ENCODE measurements around the gene BICD2.

Gene BICD2

DNA sequence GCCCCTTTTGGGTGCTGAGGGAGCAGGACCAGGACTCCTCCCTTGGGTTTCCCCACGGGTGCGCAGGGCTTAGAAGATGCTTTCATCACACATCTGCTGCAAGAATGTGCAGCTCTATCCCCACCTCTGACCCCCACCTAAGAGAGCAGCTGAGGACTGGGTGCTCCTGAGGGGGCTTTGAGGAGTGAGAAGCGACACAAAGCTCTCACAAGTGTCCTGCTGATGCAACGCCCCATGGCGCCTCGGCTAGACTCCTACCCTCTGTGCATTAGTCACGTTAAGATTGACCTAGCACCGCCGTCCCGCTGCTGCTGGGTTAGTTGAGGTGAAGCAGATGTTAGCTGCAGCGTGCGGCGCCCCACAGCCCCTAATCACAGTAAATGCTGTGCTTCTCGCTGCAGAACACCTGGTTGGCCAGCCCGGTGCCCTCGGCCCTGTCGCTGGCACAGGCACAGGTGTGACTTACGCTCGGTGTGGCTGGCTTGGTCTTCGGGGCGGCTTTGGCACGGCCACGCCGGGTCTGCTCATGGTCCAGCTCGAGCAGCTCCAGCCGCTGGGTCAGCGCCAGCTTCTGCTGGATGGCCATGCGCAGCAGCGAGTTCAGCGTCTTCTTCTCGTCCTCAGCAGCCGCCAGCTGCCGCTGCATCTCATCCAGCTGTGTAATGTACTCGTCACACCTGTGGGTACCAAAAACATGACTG lies 49.7 kb downstream of the BICD2 start:
- no peak for DNase-seq (ENCODE audit: low read depth)

- no peak for DNase-seq (ENCODE audit: low read depth)
These were observed 50.6 kb downstream of the BICD2 start for GRCh38 chr9:92714016-92714415.

DNA sequence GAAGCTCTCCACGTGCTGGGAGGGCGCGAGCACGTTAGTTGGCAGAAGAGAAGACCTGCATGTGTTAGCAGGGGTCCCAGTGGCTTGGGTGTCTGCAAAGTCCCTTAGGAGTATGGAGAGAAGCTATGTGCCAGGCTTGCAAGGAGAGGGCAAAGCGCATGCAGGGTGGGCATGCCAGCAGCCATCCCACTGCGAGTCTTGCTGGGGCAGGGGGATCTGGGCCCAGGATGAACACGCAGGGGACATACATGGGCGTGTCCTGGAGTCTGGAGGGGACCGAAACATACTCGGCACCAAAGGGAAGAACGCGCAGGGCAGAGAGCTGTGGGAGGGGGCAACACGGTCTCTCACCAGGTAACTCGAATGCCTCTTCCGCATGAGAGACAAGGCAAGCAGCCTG lies 51.1 kb downstream of the BICD2 start:
- no peak for DNase-seq (ENCODE audit: low read depth)

DNA sequence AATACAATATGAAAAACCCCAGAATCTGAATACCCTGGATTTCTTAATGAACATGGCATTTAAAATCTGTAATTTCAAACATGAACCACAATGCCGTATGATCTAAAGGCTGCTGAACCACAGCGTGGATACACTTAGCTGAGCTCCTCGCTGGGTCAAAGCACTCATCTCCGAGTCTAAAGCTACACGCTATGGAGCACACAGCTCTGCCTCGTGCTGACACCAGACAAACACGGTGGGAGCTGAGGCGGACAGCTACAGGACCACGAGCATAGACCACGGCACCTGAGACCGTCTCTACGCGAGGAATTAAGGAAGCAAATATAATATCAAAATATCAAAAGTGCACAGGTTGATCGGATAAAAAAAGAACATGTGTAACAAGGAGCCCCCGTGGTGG lies 51.9 kb downstream of the BICD2 start:
- DNase-seq (ENCODE audit: low read depth): no peak

DNA sequence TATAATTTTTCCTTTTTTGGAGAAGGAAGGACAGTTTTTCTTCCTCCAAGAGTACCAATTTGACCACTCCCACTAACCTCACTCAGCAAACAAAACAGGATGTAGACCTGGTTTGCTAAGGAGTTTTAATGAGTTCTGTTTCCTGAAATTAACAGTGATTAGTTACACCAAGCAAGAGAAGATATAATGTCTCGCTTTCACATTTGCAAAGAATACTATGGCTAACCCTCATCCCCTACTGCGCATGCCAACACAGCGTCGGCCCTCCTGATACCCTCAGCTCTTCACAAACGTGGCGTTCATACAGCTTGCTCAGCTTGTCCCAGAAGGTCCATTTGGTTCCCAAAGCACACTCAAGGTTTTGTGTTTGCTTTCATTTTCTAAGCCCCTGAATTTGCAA lies 52.8 kb downstream of the BICD2 start:
- no peak for DNase-seq (ENCODE audit: low read depth)

DNA sequence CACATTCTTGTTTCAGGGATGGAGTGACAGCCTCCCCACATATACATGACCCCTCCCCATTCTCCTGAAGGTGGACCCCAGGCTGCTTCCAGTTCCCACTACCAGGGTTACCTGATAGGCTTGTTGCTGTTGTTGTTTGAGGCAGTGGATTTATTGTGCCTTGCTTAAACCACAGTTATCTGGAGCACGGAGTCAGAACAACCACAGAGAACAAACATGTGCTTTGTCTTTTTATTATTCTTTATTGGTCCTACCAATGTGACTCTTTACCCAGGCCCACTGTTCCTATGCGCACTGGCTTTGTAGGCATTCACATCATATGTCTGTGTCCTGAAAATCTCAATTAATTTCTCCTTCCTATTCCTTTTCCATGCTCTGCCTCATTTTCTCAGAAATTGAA lies 53.5 kb downstream of the BICD2 start:
- DNase-seq (ENCODE audit: low read depth): no peak

DNA sequence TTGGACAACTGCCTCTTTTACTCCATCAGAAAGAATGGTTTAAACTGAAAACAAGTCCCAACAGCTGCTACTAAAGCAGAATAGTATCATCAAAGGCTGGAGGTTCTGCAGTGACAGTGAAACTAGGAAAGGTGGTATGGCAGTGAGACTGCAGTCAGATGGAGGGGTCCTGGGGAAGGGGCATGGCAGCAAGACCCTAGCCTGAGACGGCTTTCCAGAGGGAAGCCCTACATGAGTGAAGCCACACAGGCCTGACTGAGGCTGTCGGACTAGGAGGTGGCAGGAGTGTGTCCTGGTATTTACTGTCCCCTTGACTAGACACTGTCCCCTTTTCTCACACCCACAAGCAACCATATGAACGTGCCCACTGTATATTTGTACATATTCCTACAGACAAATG lies 54.3 kb downstream of the BICD2 start:
- no peak for DNase-seq (ENCODE audit: low read depth)

DNA sequence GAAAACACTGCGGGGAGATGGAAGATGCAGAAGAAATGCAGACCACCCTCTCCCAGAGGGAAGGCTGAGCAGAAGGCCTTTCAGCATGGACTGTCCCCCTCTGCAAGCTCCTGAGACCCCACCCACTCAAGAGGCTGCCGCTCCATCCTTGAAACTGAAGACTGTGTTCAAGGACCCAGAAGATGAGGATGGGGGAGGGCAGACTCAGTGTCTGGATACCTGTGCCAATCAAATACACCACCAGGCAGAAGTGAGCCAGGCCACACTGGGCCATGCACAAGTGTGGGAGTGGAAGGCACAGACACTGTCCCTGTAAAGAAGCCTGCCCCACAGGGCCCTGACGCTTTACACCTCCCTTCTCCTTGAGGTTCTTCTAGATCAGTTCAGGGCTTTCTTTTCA lies 54.7 kb downstream of the BICD2 start:
- DNase-seq (ENCODE audit: low read depth): no peak

DNA sequence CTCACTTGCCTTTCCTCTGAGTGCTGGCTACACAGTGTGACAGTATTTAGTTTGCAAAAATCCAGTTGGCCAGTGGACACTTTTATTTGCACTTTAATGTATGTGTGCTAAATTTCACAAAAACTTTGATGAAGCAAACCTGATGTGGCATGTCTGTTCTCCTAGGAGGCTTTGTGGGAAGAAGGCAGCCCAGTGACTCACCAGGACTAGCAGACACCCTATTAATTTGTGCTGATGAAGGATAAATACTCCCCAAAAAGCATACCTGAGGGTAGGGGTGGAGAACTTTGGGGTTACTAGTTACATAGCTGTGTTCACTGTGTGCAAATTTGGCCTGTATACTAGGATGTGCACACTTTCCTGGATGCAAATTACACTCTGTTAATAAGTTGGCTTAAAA lies 55.4 kb downstream of the BICD2 start:
- DNase-seq (ENCODE audit: low read depth): no peak

- DNase-seq (ENCODE audit: low read depth): no peak
These were observed 57.1 kb downstream of the BICD2 start for GRCh38 chr9:92707530-92707929.

DNA sequence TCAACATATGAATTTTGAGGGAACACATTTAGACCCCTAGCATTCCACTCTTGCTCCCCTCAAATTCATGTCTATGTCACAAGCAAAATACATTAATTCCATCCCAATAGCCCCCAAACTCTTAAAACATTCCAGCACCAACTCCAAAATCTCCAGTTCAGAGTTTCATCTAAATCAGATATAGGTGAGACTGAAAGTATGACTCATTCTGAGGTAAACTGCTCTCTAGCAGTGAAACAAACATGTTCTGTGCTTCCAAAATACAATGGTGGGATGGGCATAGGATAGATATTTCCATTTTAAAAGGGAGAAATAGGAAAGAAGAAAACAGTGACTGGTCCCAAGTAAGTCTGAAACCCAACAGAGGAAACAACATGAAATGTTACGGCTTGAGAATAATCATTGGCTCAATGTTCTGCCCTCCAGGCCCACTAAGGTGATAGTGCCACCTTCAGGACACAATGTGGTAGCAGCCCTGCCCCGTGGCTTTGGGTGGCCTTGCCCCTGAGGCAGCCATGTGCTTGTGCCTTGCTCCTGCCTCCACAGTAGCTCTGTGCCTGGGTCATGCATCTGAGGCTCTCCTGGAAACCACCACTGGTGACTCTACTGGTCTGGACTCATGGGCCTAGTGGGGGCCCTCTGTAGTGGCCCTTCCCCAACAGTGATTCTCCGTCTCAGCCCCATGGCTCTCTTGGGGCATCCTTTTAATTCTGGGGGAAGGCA lies 58.3 kb downstream of the BICD2 start:
- no peak for DNase-seq (ENCODE audit: low read depth)

DNA sequence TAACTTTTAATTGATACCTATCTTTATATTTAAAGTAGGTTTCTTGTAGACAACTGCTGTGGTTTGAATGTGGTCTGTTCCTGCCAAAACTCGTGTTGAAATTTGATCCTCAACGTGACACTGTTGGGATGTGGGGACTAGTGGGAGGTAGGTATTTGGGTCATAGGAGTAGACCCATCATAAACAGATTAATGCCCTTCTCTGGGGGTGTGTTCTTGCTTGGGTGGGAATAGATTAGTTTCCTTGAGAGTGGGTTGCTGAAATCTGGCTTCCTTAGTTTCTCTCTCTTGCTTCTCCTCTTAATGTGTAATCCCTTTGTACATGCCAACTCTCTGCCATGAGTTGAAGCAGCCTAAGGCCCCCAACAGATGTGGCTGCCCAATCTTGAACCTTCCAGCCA lies 60.1 kb downstream of the BICD2 start:
- no peak for DNase-seq (ENCODE audit: low read depth)

GRCh38 chr9:92696619-92697018 lies 68.0 kb downstream of the BICD2 start:
- no peak for DNase-seq (ENCODE audit: low read depth)

- no peak for DNase-seq (ENCODE audit: low read depth)
These were observed 77.7 kb downstream of the BICD2 start for GRCh38 chr9:92686954-92687353.

DNA sequence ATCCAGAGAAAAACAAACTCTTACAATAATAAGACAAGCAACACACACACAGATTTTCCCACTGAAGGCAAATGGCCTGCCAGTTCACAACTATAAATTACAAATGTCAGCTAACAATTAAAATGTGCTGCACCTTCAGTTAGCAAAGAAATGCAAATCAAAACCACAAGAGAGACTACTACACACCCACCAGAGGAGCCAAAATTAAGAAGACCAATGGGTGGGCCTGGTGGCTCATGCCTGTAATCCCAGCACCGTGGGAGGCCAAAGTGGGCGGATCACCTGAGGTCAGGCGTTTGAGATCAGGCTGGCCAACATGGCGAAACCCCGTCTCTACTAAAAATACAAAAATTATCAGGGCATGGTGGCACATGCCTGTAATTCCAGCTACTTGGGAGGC lies 79.6 kb downstream of the BICD2 start:
- DNase-seq (ENCODE audit: low read depth): no peak

DNA sequence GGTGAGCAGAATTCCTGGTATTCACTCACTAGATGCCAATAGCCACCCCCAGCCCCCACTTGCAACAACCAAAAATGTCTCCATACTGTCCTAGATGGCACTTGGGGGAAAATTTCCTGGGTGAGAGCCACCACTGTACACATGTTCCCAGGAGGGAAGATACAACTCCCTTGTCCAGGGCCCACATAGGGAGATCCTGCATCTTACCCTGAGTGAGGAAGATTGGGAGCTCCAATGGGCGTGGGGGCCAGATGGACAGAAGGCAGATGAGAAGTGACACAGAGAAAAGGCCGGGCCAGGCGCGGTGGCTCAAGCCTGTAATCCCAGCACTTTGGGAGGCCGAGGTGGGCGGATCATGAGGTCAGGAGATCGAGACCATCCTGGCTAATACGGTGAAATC lies 82.4 kb downstream of the BICD2 start:
- no peak for DNase-seq (ENCODE audit: low read depth)

DNA sequence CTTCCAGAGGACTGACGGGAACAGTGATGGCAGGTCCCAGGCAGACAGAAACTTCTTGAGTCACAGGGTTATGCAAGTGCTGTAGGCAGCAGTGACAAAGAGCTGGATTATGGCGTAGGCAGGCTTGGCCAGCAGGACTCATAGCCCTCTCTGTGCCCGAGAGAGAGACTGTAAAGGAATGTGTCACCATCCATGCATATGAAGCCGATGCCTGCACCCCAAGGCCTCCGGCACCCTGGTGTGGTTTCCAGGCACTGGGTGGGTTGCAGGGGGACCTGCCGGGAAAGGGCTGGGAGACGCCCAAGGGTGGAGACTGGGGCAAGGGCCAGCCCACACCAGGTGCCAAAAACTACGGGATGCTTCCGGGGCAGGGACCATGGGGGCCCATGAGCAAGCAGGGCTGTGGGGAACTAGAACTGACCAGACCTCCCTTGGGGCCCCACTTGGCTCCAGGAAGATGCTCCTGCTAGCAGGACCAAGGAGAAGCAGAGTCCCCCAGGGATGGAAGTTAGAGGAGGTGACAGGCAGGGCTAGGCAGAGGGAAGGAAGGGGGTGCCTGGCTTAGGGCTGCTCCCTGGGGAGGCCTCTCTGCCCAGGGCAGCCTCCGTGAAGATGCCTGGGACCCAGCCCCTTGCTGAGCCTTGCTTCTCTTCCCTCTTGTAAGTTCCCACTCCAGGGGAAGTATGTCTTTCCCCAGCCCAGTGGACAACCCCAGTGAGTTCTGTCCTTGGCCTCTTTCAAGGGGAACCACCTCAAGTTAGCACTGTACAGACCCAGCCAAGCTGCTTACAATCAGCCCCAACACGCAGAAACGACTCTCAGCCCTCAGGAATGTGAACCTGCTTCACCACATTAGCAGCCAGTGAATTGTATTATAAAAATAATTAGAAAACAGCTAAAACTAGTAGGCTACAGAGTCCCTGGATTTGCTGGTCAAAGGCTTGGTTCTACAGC lies 84.2 kb downstream of the BICD2 start:
- no peak for DNase-seq (ENCODE audit: low read depth)

GRCh38 chr9:92679413-92680165 lies 85.0 kb downstream of the BICD2 start:
- DNase-seq (ENCODE audit: low read depth): no peak

DNA sequence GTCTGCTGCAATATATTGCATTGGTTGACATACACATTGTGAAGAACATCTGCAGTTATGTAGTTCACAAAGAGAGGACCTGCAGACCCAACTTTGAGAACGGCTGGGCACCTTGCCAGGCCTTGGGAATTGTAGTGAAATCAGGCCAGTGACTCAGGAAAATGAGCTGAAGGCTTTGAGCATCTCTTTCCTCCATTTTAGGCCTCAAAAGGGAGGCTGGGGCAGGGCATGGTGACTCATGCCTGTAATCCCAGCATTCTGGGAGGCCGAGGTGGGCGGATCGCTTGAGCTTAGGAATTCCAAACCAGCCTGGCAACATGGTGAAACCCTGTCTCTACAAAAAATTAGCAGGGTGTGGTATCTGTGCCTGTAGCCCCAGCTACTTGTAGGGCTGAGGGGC lies 93.3 kb downstream of the BICD2 start:
- DNase-seq (ENCODE audit: low read depth): no peak

DNA sequence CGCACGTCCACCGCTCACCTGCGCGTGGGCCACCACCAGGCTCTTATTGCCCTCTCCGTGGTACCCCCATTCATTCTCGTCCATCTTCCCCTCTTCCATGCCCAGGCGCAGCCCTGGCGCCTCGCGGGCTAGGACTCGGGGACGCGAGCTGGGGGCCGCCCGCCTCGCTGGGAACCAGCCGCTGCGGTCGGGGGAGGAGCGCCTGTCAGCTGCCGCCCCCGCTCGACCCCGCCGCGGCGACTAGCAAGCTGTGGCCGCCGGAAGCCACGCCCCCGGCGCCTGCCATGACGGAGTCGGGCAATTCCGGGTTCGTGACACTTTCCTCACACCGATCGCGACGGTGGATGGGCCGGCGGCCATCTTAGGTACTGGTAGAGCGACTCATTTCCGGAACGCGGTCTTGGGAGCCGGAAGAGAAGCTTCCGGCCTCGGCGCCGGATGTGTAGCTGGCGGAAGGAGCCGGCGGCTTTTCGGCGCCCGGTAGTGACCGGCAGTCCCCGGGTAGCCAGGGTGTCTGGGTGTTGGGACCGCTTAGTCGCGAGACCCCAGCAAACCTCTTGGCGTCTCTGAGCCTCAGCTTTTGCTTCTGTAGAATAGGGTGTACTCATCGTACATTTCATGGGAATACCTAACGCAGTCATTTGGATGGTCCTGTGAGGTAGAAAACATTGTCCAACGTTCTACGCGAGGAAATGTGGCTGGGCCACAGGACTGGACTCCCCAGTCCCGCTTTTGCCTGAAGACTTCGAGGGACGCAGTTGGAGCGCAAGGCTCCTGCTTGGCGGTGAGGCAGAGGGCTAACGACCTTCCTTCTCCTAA lies 94.5 kb downstream of the BICD2 start, which contains the start of gene IPPK:
Gene IPPK, minus strand, starts transcription at position 242 of the 819 bp plus-strand sequence. Its CDS starts 143 bp downstream, at position 99.
- DNase-seq (ENCODE audit: low read depth): peak; percentile 97

DNA sequence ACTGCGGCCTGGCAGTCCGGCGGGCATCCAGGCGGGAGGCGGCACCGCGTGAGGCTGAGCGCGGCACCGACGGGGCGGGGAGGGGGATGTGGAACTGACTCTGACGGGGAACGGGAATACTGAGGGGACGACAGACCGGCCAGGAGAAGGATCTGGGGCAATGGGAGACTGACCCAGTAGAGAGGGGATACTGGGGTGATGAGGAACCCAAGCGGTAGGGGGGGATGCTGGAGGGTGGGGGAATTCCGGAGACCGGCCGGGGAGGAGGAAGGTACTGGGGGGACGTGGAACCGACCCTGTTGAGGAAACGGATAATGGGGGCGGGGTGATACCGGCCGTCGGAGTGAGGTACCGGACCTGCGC lies 95.1 kb downstream of the BICD2 start:
- DNase-seq (ENCODE audit: low read depth): no peak
